ENCODE results near the gene ALDH2. TPM values are rescaled to one million over a fixed set of nuclear protein-coding genes. Genes with fewer than 3 reads are reported as not detected.

The ALDH2 gene
- total and polyA plus RNA-seq, 9 of the 15 experiments (the other 6 are each of a cell fraction or from before 2014, with no cell fraction given): 1.9 to 22.5 (median 12.2) TPM

DNA sequence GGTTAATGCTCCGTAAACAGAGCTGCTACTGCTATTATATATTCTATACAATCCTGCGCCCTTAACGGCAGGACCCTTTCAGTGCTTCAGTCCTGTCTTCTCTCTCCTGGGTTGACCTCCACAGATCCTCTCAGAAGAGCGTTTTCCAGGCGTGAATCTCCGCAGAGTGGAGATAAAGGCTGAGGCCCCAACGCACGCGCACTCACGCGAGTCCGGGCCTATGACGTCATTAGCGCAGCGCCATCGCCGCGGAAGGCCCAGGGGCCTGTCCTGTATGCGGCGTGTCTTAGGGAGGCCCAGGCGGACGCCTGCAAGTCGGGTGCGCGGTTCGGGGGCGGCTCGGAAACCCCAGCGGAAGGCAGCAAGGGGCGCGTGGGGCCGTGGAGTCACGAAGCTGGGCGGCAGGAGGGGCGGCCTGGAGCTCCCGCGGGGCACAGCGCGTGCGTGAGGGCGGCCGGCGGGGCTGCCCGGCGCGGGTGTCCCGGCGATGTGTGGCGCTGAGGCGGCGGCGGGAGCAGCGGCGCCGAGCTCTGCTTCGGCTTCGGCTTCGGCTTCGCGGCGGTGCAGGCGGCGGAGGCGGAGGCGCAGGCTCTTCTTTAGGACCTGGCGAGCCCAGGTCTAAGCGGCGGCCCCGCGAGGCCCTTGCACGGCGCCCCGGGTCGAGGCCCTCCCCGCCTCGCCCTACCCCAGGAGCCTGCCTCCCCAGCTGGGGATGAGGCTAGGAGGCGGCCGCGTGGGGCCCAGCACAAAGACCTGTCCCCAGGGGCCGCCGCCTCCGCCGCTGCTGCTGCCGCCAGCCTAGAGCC is 75.2 kb downstream of the ALDH2 start, which contains the start of gene MAPKAPK5 (continued):
- TF ChIP-seq, protein P1, sequence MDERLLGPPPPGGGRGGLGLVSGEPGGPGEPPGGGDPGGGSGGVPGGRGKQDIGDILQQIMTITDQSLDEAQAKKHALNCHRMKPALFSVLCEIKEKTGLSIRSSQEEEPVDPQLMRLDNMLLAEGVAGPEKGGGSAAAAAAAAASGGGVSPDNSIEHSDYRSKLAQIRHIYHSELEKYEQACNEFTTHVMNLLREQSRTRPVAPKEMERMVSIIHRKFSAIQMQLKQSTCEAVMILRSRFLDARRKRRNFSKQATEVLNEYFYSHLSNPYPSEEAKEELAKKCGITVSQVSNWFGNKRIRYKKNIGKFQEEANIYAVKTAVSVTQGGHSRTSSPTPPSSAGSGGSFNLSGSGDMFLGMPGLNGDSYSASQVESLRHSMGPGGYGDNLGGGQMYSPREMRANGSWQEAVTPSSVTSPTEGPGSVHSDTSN (CRISPR knock-in tag; IDR thresholded peaks at IDR 0.05; ENCODE audit: low read depth): no peak
- TF ChIP-seq, protein P1 (tag; conservative IDR thresholded peaks at IDR 0.05; ENCODE audit: low read depth): no peak
- TF ChIP-seq ZSCAN29 (IDR thresholded peaks at IDR 0.05) (no peak), KAT8 (IDR thresholded peaks at IDR 0.05; ENCODE audit: low read depth) (no peak), TRIM24 (IDR thresholded peaks at IDR 0.05) (no peak), ZNF175 (CRISPR knock-in tag; IDR thresholded peaks at IDR 0.05; ENCODE audit: low read depth) (peak; percentile 72), CHD2 (IDR thresholded peaks at IDR 0.05; ENCODE audit: low read depth, low read length) (peak; percentile 91), TRIM25 (IDR thresholded peaks at IDR 0.05; ENCODE audit: borderline replicate concordance) (no peak), SMAD2 (IDR thresholded peaks at IDR 0.05; ENCODE audit: low read depth, low read length) (no peak), CUX1 (CRISPR knock-in tag; IDR thresholded peaks at IDR 0.05) (no peak; the same call in 1 of the 2 replicates)
- TF ChIP-seq, protein P2, sequence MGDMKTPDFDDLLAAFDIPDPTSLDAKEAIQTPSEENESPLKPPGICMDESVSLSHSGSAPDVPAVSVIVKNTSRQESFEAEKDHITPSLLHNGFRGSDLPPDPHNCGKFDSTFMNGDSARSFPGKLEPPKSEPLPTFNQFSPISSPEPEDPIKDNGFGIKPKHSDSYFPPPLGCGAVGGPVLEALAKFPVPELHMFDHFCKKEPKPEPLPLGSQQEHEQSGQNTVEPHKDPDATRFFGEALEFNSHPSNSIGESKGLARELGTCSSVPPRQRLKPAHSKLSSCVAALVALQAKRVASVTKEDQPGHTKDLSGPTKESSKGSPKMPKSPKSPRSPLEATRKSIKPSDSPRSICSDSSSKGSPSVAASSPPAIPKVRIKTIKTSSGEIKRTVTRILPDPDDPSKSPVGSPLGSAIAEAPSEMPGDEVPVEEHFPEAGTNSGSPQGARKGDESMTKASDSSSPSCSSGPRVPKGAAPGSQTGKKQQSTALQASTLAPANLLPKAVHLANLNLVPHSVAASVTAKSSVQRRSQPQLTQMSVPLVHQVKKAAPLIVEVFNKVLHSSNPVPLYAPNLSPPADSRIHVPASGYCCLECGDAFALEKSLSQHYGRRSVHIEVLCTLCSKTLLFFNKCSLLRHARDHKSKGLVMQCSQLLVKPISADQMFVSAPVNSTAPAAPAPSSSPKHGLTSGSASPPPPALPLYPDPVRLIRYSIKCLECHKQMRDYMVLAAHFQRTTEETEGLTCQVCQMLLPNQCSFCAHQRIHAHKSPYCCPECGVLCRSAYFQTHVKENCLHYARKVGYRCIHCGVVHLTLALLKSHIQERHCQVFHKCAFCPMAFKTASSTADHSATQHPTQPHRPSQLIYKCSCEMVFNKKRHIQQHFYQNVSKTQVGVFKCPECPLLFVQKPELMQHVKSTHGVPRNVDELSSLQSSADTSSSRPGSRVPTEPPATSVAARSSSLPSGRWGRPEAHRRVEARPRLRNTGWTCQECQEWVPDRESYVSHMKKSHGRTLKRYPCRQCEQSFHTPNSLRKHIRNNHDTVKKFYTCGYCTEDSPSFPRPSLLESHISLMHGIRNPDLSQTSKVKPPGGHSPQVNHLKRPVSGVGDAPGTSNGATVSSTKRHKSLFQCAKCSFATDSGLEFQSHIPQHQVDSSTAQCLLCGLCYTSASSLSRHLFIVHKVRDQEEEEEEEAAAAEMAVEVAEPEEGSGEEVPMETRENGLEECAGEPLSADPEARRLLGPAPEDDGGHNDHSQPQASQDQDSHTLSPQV (IDR thresholded peaks at IDR 0.05): no peak

All from K562 (cell line).